OCI-LY1 (cell line): ENCODE measurements around the gene BMP4.

Experiments
- CTCF ChIP-seq: fragments of 200-600 bp; sonication (generic), shearing (Covaris generic); IDR thresholded peaks from 2 replicates; pipeline ENCODE4 v1.5.1; 2017; ENCODE audit warnings: mild to moderate bottlenecking, antibody characterized with exemption, low read length, moderate library complexity, mixed read lengths
- EZH2 ChIP-seq: fragments of 200-600 bp; sonication (generic), shearing (Covaris generic); IDR thresholded peaks from 2 replicates; pipeline ENCODE4 v1.8.0; 2017; ENCODE audit warnings: borderline replicate concordance, mixed run types, mild to moderate bottlenecking, antibody characterized with exemption, low read length, moderate library complexity, mixed read lengths

GRCh38 chr14:53943751-53944083, 12.9 kb downstream of the BMP4 start:
- TF ChIP-seq CTCF = no peak
- TF ChIP-seq EZH2 = no peak
